Uterus (tissue), 2 donors: ENCODE results near the gene NSFL1C.

Experiments used
- POLR2A ChIP-seq, 2 donors: fragments of 450-650 bp; IDR thresholded peaks; one replicate each; pipeline ENCODE4 v1.6.1; 2016; ENCODE audit warnings: antibody characterized with exemption in 2 of 2, mild to moderate bottlenecking in 1 of 2, moderate library complexity in 1 of 2
- TF ChIP-seq, protein P1 (sequence below), 4 experiments: fragments of 200-600 bp in 2 of 4; fragments of 450-650 bp in 2 of 4; sonication (generic) in 2 of 4; IDR thresholded peaks; one replicate each; pipeline ENCODE4 v1.5.1; 2016 to 2019; ENCODE audit warnings: antibody characterized with exemption in 4 of 4, mild to moderate bottlenecking in 2 of 4, moderate library complexity in 1 of 4

DNA sequence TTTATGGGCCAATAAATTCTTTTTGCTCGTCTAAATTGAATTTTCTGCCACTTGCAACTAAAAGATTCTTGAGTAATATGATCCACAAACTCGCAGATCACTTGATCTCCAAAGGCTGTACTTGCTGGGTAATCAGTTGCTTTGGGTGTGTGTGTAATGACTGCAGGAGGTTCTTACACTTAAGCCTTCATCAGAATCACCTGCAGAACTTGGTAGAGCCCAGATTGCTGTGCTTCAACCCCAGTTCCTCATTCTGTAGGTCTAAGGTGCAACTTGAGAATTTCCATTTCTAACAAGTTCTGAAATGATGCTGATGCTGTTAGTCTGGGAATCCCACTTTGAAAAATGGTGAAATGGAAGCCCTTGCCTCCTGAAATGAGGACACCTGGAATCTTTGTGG lies 60.8 kb downstream of the NSFL1C start:
- TF ChIP-seq, protein P1, sequence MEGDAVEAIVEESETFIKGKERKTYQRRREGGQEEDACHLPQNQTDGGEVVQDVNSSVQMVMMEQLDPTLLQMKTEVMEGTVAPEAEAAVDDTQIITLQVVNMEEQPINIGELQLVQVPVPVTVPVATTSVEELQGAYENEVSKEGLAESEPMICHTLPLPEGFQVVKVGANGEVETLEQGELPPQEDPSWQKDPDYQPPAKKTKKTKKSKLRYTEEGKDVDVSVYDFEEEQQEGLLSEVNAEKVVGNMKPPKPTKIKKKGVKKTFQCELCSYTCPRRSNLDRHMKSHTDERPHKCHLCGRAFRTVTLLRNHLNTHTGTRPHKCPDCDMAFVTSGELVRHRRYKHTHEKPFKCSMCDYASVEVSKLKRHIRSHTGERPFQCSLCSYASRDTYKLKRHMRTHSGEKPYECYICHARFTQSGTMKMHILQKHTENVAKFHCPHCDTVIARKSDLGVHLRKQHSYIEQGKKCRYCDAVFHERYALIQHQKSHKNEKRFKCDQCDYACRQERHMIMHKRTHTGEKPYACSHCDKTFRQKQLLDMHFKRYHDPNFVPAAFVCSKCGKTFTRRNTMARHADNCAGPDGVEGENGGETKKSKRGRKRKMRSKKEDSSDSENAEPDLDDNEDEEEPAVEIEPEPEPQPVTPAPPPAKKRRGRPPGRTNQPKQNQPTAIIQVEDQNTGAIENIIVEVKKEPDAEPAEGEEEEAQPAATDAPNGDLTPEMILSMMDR (IDR thresholded peaks at IDR 0.05) = no peak
- TF ChIP-seq POLR2A (IDR thresholded peaks at IDR 0.05) = no peak
